ENCODE results near the gene CADM1.

The CADM1 gene

DNA sequence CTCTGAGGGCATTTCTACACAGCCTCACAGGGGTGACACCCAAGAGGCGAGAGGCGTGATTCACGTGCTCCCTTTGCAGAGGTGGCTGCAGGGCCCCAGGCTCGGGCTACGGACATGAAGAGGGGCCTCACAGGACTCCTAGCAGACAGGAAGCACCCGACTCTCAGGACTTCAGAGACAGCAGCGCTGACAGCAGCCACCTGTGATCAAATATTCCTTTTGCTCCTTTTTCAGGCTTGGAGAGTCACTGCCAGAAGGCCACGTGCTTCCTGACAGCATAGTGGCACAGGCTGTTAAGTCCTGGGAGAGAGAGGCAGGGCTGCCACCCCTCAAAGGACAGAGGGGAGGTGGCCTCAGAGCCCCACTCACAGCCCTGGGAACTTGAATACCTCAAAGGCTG is 348.9 kb downstream of the CADM1 start:
- no peaks in the 10 kb centered on the region for H3F3A ChIP-seq (ENCODE audit: control insufficient read depth, insufficient read depth)
- H3K4me3 ChIP-seq (ENCODE audit: low read length) = no peak overlapping the region
- no peak overlapping the region for H3K27ac ChIP-seq (ENCODE audit: low read depth, low read length)
- H3K9me3 ChIP-seq (ENCODE audit: control insufficient read depth, insufficient read depth, low read length) = no peaks in the 10 kb centered on the region
- no peaks in the 10 kb centered on the region for H3K4me1 ChIP-seq (ENCODE audit: control insufficient read depth, low read length)
- TF ChIP-seq EZH2phosphoT487 (IDR thresholded peaks at IDR 0.05; ENCODE audit: borderline replicate concordance, low read length) = no peak
- no peak for TF ChIP-seq CTCF (IDR thresholded peaks at IDR 0.05; ENCODE audit: low read depth, low read length, poor library complexity, severe bottlenecking)
- no peak overlapping the region for H3K4me2 ChIP-seq (ENCODE audit: low read length)
- H3K79me2 ChIP-seq (ENCODE audit: control insufficient read depth, low read length) = no peaks in the 10 kb centered on the region
- H4K20me1 ChIP-seq (ENCODE audit: control insufficient read depth, insufficient read depth, low read depth, low read length) = no peaks in the 10 kb centered on the region
- no peaks in the 10 kb centered on the region for H3K36me3 ChIP-seq (ENCODE audit: control insufficient read depth, low read length)
- H3K9me2 ChIP-seq (replicated peaks; ENCODE audit: control insufficient read depth, low read length) = no peaks in the 10 kb centered on the region
- H3K27me3 ChIP-seq (ENCODE audit: control insufficient read depth, low read length) = no peaks in the 10 kb centered on the region

- no peaks in the 10 kb centered on the region for H3K4me1 ChIP-seq (ENCODE audit: control insufficient read depth, low read length)
- H3K79me2 ChIP-seq (ENCODE audit: control insufficient read depth, low read length) = no peaks in the 10 kb centered on the region
- H3K9me3 ChIP-seq (ENCODE audit: control insufficient read depth, insufficient read depth, low read length) = no peaks in the 10 kb centered on the region
- no peak overlapping the region for H3K27ac ChIP-seq (ENCODE audit: low read depth, low read length)
- no peaks in the 10 kb centered on the region for H3K36me3 ChIP-seq (ENCODE audit: control insufficient read depth, low read length)
- H3F3A ChIP-seq (ENCODE audit: control insufficient read depth, insufficient read depth) = no peaks in the 10 kb centered on the region
- H3K4me3 ChIP-seq (ENCODE audit: low read length) = no peak overlapping the region
- H3K4me2 ChIP-seq (ENCODE audit: low read length) = no peak overlapping the region
- H3K9me2 ChIP-seq (replicated peaks; ENCODE audit: control insufficient read depth, low read length) = no peaks in the 10 kb centered on the region
- no peaks in the 10 kb centered on the region for H3K27me3 ChIP-seq (ENCODE audit: control insufficient read depth, low read length)
- H4K20me1 ChIP-seq (ENCODE audit: control insufficient read depth, insufficient read depth, low read depth, low read length) = no peaks in the 10 kb centered on the region
- TF ChIP-seq CTCF (IDR thresholded peaks at IDR 0.05; ENCODE audit: low read depth, low read length, poor library complexity, severe bottlenecking) = no peak
- TF ChIP-seq EZH2phosphoT487 (IDR thresholded peaks at IDR 0.05; ENCODE audit: borderline replicate concordance, low read length) = no peak
Observed at GRCh38 chr11:115154355-115154736, 349.9 kb downstream of the CADM1 start.

DNA sequence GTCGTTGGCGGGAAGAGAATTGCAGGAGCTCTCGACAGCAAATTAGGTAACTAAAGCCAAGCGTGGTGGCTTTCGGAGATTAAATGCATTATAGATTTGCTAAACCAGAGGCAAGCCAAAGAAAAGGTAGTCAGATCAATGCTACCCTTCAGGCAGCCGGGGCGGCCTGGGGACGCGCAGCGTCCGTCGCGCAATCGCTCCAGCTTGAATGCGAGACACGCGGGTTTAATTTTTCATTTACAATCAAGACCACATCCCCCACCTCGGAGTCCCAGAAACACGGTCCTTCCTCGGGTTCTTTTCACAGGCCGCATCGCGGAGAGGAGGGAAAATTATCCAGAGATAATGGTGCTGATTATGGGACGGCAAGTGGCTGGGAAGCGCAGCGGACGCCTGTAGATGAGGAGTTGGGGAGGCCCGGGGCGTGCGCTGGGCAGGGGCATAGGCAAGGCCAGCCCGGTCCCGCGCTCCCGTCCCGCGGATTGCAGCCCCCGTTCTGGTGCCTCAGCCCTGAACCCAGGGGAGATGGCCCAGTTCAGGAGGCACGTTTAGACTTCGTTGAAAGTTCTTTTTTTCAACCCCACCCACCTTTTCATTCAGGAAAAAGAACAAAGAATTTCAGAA is 350.4 kb downstream of the CADM1 start:
- no peaks in the 10 kb centered on the region for H3K79me2 ChIP-seq (ENCODE audit: control insufficient read depth, low read length)

More for the DNA sequence above, 350.4 kb downstream of the CADM1 start:
- Histone ChIP-seq H3K27ac (ENCODE audit: low read depth, low read length) (no peak overlapping the region), H3K9me3 (ENCODE audit: control insufficient read depth, insufficient read depth, low read length) (no peaks in the 10 kb centered on the region), H3K36me3 (ENCODE audit: control insufficient read depth, low read length) (no peaks in the 10 kb centered on the region), H3K4me3 (ENCODE audit: low read length) (no peak overlapping the region), H3K4me1 (ENCODE audit: control insufficient read depth, low read length) (no peaks in the 10 kb centered on the region), H3K27me3 (ENCODE audit: control insufficient read depth, low read length) (no peaks in the 10 kb centered on the region), H3K4me2 (ENCODE audit: low read length) (no peak overlapping the region), H3K9me2 (replicated peaks; ENCODE audit: control insufficient read depth, low read length) (no peaks in the 10 kb centered on the region), H3F3A (ENCODE audit: control insufficient read depth, insufficient read depth) (no peaks in the 10 kb centered on the region), H4K20me1 (ENCODE audit: control insufficient read depth, insufficient read depth, low read depth, low read length) (no peaks in the 10 kb centered on the region)
- no peak for TF ChIP-seq EZH2phosphoT487 (IDR thresholded peaks at IDR 0.05; ENCODE audit: borderline replicate concordance, low read length)
- TF ChIP-seq CTCF (IDR thresholded peaks at IDR 0.05; ENCODE audit: low read depth, low read length, poor library complexity, severe bottlenecking) = no peak
